Glutamatergic neuron (in vitro differentiated cells): ENCODE results near the gene BTBD9. TPM values are rescaled to one million over a fixed set of nuclear protein-coding genes. Genes with fewer than 3 reads are reported as not detected.

Experiments
- DNase-seq: peaks from one replicate; pipeline ENCODE4 v3.0.0; 2022
- H3K27ac Mint-ChIP-seq: one replicate; pipeline ENCODE4 v1.8.0; 2020; ENCODE audit warnings: mild to moderate bottlenecking, mixed read lengths, inconsistent platforms; ENCODE audit not compliant: unreplicated experiment
- H3K27me3 Mint-ChIP-seq: one replicate; pipeline ENCODE4 v1.8.0; 2020; ENCODE audit warnings: mild to moderate bottlenecking, moderate library complexity, mixed read lengths, inconsistent platforms; ENCODE audit not compliant: unreplicated experiment
- H3K36me3 Mint-ChIP-seq: one replicate; pipeline ENCODE4 v1.8.0; 2020; ENCODE audit warnings: mild to moderate bottlenecking, mixed read lengths, inconsistent platforms; ENCODE audit not compliant: unreplicated experiment
- H3K4me1 Mint-ChIP-seq: one replicate; pipeline ENCODE4 v1.8.0; 2020; ENCODE audit warnings: mild to moderate bottlenecking, low read depth, mixed read lengths, inconsistent platforms; ENCODE audit not compliant: unreplicated experiment
- H3K4me3 Mint-ChIP-seq: one replicate; pipeline ENCODE4 v1.8.0; 2020; ENCODE audit warnings: mild to moderate bottlenecking, mixed read lengths, inconsistent platforms; ENCODE audit not compliant: unreplicated experiment
- H3K9me3 Mint-ChIP-seq: one replicate; pipeline ENCODE4 v1.8.0; 2020; ENCODE audit warnings: mild to moderate bottlenecking, moderate library complexity, mixed read lengths, inconsistent platforms; ENCODE audit not compliant: unreplicated experiment
- total RNA-seq: library from RNA; stranded (reverse); fragmentation: NEBNext Ultra II Directional; extraction: Animal tissue kit (Norgen Biotek cat#: 25700); gene quantifications from one replicate; pipeline ENCODE4 v1.2.1, GENCODE V29; 2021; ENCODE audit not compliant: unreplicated experiment
- TF ChIP-seq, protein P1 (sequence below): fragments of 200-600 bp; sonication (generic); IDR thresholded peaks from one replicate; pipeline ENCODE4 v1.5.0; 2021; ENCODE audit not compliant: partially characterized antibody, unreplicated experiment

The BTBD9 gene
- total RNA-seq, 1 donor from 2014 or later: 18.8 TPM

DNA sequence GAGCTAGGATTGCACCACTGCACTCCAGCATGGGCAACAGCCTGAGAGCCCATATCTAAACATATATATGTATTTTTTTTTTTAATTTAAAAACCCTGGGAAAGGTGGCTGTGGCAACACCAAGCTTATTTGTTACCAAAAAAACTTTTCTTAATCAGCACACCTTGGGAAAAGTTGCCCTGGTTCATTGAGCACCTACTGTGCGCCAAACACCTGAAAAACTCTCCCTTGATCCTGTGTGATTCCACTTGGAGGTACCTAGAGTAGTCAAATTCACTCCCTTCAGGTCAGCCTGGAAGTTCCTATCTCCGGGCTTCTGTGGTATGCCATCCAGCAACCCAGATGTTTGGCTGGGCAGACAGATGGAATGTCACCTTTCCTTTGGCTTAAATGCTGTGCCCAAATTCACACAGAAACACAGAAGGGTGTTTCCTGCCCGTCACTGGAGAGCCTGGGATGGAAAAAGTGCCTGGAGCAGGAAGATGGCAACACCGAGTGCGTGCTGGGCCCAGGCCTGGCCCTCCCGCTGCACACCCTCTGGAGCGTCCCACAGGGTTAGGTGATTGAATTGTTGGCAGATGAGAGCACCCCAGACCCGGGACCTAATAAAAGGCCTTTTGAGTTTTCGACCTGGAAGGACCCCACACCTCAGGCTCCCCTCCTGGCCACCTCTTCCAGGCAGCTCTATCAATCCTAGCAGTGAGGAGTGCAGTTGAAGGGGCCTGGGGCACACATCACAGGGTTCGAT lies 482.7 kb downstream of the BTBD9 start:
- H3K4me3 Mint-ChIP-seq: no peak overlapping the region
- H3K27ac Mint-ChIP-seq: no peak overlapping the region
- H3K4me1 Mint-ChIP-seq: peaks cover 28% of the 10 kb centered on the region
- no peak for DNase-seq
- peaks cover 16% of the 10 kb centered on the region for H3K36me3 Mint-ChIP-seq
- peaks cover 11% of the 10 kb centered on the region for H3K27me3 Mint-ChIP-seq
- peaks cover 26% of the 10 kb centered on the region for H3K9me3 Mint-ChIP-seq
- TF ChIP-seq, protein P1, sequence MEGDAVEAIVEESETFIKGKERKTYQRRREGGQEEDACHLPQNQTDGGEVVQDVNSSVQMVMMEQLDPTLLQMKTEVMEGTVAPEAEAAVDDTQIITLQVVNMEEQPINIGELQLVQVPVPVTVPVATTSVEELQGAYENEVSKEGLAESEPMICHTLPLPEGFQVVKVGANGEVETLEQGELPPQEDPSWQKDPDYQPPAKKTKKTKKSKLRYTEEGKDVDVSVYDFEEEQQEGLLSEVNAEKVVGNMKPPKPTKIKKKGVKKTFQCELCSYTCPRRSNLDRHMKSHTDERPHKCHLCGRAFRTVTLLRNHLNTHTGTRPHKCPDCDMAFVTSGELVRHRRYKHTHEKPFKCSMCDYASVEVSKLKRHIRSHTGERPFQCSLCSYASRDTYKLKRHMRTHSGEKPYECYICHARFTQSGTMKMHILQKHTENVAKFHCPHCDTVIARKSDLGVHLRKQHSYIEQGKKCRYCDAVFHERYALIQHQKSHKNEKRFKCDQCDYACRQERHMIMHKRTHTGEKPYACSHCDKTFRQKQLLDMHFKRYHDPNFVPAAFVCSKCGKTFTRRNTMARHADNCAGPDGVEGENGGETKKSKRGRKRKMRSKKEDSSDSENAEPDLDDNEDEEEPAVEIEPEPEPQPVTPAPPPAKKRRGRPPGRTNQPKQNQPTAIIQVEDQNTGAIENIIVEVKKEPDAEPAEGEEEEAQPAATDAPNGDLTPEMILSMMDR: no peak

DNA sequence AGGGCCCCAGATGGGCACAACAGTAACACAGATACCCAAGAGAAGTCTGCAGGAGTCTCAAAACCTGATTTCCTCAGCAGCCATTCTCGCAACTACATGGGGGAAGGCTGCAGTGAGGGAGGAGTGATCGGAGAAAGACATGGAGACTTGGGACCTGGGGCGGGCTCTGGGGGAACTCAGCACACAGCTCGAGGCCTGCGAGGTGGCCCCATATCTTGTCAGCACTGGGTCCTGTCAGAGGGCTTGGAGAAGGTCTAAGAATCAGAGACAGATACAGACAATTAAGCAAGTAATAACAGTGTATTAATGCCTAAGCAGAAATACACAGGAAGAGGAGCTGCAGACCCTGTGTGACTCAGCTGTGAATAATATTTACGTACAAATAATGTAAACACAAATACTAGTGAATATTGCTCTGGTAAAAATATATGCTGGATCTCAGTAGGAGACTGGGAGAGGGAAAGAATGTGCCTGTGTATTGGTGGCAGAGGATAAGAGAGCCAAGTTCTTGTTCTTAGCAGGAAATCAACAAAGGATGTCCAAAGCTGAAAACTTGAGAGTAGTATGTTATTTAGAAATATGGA lies 484.0 kb downstream of the BTBD9 start:
- Mint-ChIP-seq H3K4me3 (no peak overlapping the region), H3K9me3 (peaks cover 20% of the 10 kb centered on the region), H3K4me1 (peaks cover 29% of the 10 kb centered on the region), H3K36me3 (peaks cover 9% of the 10 kb centered on the region), H3K27ac (no peak overlapping the region), H3K27me3 (peaks cover 4% of the 10 kb centered on the region)
- TF ChIP-seq, protein P1: no peak
- no peak for DNase-seq

DNA sequence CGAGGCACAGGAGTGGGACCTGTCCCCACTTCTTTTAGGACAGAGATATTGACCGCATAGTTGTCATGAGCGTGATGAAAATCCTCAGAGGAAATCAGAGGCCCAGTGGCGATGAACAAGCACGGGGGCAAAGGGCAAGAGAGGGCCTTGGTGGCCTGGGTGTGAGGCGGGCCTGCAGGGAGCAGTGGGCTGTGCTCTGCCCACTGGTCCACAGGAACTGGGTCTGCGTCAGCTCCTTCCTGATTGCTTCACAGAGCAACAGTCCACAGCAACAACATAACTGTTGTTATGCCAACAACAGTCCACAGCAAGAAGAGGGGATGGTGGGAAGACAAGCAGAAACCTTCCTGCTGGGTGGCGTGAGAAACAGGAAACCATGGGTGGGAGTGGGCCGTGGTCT lies 484.6 kb downstream of the BTBD9 start:
- Mint-ChIP-seq H3K36me3 (peaks cover 3% of the 10 kb centered on the region), H3K27me3 (peaks cover 4% of the 10 kb centered on the region), H3K9me3 (peaks cover 22% of the 10 kb centered on the region), H3K4me3 (no peak overlapping the region), H3K27ac (peak overlapping the region; percentile 39), H3K4me1 (peaks cover 31% of the 10 kb centered on the region)
- DNase-seq: no peak
- TF ChIP-seq, protein P1: no peak

DNA sequence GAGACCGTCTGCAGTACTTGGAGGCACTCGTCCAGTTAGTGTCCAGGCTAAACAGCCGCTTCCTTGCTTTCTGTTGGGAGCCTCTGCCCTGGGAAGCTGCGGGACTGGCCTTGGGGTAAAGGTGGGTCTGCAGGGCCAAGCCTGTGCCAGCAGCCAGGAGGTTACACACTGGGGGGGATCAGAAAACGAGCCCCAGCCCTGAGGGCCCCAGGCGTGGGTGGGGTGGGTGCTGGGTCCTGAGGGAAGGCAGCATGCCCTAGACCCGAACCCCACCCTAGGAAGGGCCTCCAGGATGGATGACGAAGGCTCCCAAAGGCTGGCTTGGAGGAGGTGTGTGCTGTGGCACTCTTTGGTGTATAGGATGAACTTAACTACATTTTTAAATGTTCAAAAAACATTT lies 485.0 kb downstream of the BTBD9 start:
- H3K27me3 Mint-ChIP-seq: peaks cover 4% of the 10 kb centered on the region
- peak overlapping the region; percentile 39 for H3K27ac Mint-ChIP-seq
- no peak overlapping the region for H3K4me3 Mint-ChIP-seq

More for the DNA sequence above, 485.0 kb downstream of the BTBD9 start:
- peaks cover 31% of the 10 kb centered on the region for H3K4me1 Mint-ChIP-seq
- no peaks in the 10 kb centered on the region for H3K36me3 Mint-ChIP-seq
- no peak for DNase-seq
- H3K9me3 Mint-ChIP-seq: peaks cover 21% of the 10 kb centered on the region
- TF ChIP-seq, protein P1: no peak
